GM18526 (cell line): Measurements from ENCODE around the gene KCNB1.

Experiments used
- POLR2A ChIP-seq: IDR thresholded peaks from 3 replicates; pipeline ENCODE4 v1.6.1; 2011; ENCODE audit not compliant: insufficient read length; ENCODE audit errors: extremely low read depth

The KCNB1 gene

GRCh38 chr20:49400904-49401303 lies 81.6 kb downstream of the KCNB1 start:
- no peak for TF ChIP-seq POLR2A

DNA sequence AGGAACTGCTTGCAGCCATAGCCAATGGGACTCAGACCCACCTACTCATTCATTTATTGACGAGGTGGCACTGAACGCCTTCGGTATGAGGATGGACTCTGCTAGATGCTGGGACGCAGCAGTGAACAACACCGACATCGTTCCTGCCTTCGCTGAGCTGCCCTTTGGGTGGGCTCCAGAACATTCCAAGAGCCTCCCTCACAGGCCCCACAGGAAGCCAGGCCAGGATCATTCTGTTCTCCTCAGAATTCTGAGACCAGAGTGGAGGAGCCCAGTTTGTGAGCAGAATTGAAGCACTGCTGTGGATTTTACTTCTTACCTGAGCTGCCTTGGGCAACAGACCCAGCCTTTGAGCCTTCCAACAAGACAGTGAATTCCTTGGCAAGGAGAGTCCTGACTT lies 82.1 kb downstream of the KCNB1 start:
- no peak for TF ChIP-seq POLR2A

GRCh38 chr20:49399329-49399728 lies 83.1 kb downstream of the KCNB1 start:
- TF ChIP-seq POLR2A = no peak

- TF ChIP-seq POLR2A = no peak
Measured at GRCh38 chr20:49398401-49399144, 83.9 kb downstream of the KCNB1 start.

GRCh38 chr20:49397525-49397924 lies 84.9 kb downstream of the KCNB1 start:
- TF ChIP-seq POLR2A = no peak

GRCh38 chr20:49396230-49396629 lies 86.2 kb downstream of the KCNB1 start:
- TF ChIP-seq POLR2A = no peak

DNA sequence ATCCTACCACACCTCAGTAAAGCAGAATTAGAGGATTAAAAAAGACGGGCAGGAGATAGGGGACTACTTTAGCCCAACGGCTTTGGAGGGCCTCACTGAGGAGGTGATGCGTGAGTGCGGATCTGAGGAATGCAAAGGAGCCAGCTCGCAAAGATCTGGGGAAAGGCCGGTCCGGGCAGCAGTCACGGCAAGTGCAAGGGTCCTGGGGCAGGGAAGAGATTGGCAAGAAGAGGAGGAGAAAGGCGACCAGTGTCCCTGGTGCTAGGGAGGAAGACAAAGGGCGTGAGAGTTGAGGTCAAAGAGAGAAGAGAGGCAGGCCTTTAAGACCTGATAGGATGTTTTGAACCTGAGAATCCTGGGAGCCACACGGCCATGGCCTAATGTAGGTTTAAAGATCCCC lies 86.8 kb downstream of the KCNB1 start:
- no peak for TF ChIP-seq POLR2A

DNA sequence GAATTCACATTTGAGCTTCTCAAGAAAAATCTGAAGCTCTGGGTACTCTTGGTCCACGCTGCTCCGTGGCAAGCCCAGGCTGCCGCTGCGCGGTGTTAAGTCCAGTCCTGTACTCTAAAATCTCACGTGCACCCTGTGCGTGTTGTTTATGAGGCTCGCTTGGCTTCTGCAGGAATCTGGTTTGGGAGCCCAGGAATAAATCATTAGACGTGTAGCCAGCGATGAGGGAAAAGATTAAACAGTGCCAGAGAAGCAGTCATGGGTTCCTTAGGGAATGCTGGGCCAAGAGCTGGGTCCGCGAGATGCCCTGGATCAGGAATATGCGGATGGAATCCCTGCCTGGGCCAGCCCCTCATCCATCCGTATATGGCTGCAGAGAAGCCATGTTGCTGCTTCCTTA lies 87.3 kb downstream of the KCNB1 start:
- no peak for TF ChIP-seq POLR2A

GRCh38 chr20:49394757-49395156 lies 87.7 kb downstream of the KCNB1 start:
- no peak for TF ChIP-seq POLR2A

- no peak for TF ChIP-seq POLR2A
Measured at GRCh38 chr20:49394264-49394663, 88.2 kb downstream of the KCNB1 start.

DNA sequence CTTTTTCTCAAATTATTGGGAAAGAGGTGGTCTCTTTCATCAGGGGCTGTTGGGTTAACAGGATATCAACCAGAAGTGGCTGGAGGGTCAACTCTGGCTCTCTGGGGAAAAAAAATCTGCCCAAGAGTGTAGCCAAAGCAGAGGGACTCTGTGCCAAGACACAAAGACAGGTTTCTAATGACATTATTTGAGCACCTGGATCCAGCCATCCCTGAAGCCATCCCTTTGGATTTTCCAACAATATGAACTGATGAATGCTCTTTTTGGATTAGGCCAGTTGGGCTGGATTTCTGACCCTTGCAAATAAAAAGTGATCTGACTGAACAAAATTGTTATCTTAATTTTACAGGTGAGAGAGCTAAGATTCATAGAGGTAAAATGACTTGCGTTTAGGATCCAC lies 88.7 kb downstream of the KCNB1 start:
- no peak for TF ChIP-seq POLR2A

DNA sequence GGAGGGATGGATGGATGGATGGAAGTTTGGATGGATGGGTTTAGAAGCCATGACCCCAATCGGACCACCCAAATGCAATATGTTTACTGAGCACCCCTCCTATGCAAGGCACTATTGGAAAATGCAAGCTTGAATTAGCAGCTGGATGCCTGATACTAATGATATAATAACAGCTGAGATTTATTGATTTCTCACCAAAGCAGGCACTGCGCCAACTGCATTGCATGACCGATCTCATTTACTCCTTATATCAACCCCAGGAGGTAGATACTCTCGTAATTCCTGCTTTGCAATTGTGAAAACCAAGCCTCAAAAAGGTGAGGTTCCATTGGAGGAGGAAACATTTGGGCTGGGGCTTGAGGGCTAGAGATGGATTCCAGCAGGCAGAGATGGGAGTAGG lies 89.7 kb downstream of the KCNB1 start:
- TF ChIP-seq POLR2A = no peak

GRCh38 chr20:49391404-49392245 lies 90.8 kb downstream of the KCNB1 start:
- TF ChIP-seq POLR2A = no peak

DNA sequence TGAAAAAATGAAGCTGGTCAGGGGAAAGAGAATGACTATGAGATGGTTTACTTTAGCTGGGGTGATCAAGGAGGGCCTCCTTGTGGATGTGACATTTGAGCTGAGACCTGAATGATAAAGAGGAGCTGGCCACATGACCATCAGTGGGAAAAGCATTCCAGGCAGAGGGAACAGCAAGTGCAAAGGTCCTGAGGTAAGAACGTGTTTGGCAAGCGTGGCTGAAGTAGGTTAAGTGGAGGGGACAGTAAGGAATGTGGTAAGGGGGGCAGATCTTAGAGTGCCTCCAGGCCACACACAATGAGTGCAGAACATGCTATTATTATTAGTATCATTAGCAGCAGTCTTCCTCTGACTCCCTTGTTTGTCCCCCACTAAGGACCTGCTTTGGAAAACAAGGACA lies 92.6 kb downstream of the KCNB1 start:
- no peak for TF ChIP-seq POLR2A

GRCh38 chr20:49388744-49389143 lies 93.7 kb downstream of the KCNB1 start:
- TF ChIP-seq POLR2A = no peak

- no peak for TF ChIP-seq POLR2A
Measured at GRCh38 chr20:49387581-49387939, 94.9 kb downstream of the KCNB1 start.
